Bronchial epithelial cell (primary cell): ENCODE results near the gene SH3RF1. TPM values are rescaled to one million over a fixed set of nuclear protein-coding genes. Genes with fewer than 3 reads are reported as not detected.

Experiments
- DNase-seq: peaks from one replicate; pipeline ENCODE4 v3.0.0-alpha.2; 2010; ENCODE audit warnings: low read depth
- FAIRE-seq: peaks from 2 replicates; lab custom pipeline; 2011; peaks lifted over from hg19 to GRCh38; lab: Jason Lieb, UNC
- H3K27me3 ChIP-seq: 2 replicates; pipeline ENCODE4 v1.5.1; 2011; ENCODE audit warnings: low read length; ENCODE audit not compliant: control insufficient read depth, insufficient read depth
- H3K36me3 ChIP-seq: 2 replicates; pipeline ENCODE4 v1.5.1; 2011; ENCODE audit warnings: low read length; ENCODE audit not compliant: control insufficient read depth, insufficient read depth
- H3K4me3 ChIP-seq: 2 replicates; pipeline ENCODE4 v1.5.1; 2011; ENCODE audit warnings: mild to moderate bottlenecking, low read depth, low read length, control low read depth
- CTCF ChIP-seq: IDR thresholded peaks from 2 replicates; pipeline ENCODE4 v1.5.1; 2011; ENCODE audit warnings: mild to moderate bottlenecking, moderate library complexity, low read length, control low read depth, inconsistent platforms; ENCODE audit not compliant: insufficient read depth, severe bottlenecking
- total RNA-seq: library from RNA; depleted of rRNA; stranded (reverse); fragments of >200 nt; gene quantifications from 2 replicates; pipeline ENCODE4 v1.2.1, GENCODE V29; 2014

The SH3RF1 gene
- total RNA-seq, 1 donor from 2014 or later = 9.0 TPM

- Histone ChIP-seq H3K36me3 (no peaks in the 10 kb centered on the region), H3K27me3 (no peaks in the 10 kb centered on the region), H3K4me3 (no peak overlapping the region)
- no peak for FAIRE-seq
- DNase-seq = no peak
- TF ChIP-seq CTCF = no peak
These were observed 82.6 kb downstream of the SH3RF1 start for GRCh38 chr4:169188204-169188603.

- peak; percentile 29 for DNase-seq
- FAIRE-seq = no peak
- Histone ChIP-seq H3K4me3 (no peak overlapping the region), H3K27me3 (no peaks in the 10 kb centered on the region), H3K36me3 (no peaks in the 10 kb centered on the region)
- peak; percentile 7 for TF ChIP-seq CTCF
These were observed 85.4 kb downstream of the SH3RF1 start for GRCh38 chr4:169185133-169185956.

GRCh38 chr4:169184686-169185085, 86.1 kb downstream of the SH3RF1 start:
- DNase-seq (peak; percentile 55), FAIRE-seq (no peak)
- TF ChIP-seq CTCF = no peak
- Histone ChIP-seq H3K36me3 (no peaks in the 10 kb centered on the region), H3K4me3 (no peak overlapping the region), H3K27me3 (no peaks in the 10 kb centered on the region)

- FAIRE-seq (no peak), DNase-seq (no peak)
- no peak overlapping the region for H3K4me3 ChIP-seq
- TF ChIP-seq CTCF = no peak
- H3K27me3 ChIP-seq = no peaks in the 10 kb centered on the region
- H3K36me3 ChIP-seq = no peaks in the 10 kb centered on the region
These were observed 86.5 kb downstream of the SH3RF1 start for GRCh38 chr4:169184236-169184635.

- DNase-seq = no peak
- no peak for TF ChIP-seq CTCF
- H3K36me3 ChIP-seq = no peaks in the 10 kb centered on the region
- H3K27me3 ChIP-seq = no peaks in the 10 kb centered on the region
- FAIRE-seq = no peak
- H3K4me3 ChIP-seq = no peak overlapping the region
These were observed 87.2 kb downstream of the SH3RF1 start for GRCh38 chr4:169183581-169183980.
